Breast epithelium (tissue), 3 donors: Measurements from ENCODE around the gene HPX.

Experiments
- POLR2AphosphoS5 ChIP-seq, 3 donors: sonication (generic); formaldehyde crosslinking; IDR thresholded peaks; one replicate each; pipeline ENCODE4 v1.6.1; 2017; ENCODE audit warnings: antibody characterized with exemption in 3 of 3
- TF ChIP-seq, protein P1 (sequence below), 3 donors: fragments of 450-650 bp; IDR thresholded peaks; one replicate each; pipeline ENCODE4 v1.5.1; 2016 to 2017; ENCODE audit warnings: antibody characterized with exemption in 3 of 3, mild to moderate bottlenecking in 3 of 3, moderate library complexity in 3 of 3

DNA sequence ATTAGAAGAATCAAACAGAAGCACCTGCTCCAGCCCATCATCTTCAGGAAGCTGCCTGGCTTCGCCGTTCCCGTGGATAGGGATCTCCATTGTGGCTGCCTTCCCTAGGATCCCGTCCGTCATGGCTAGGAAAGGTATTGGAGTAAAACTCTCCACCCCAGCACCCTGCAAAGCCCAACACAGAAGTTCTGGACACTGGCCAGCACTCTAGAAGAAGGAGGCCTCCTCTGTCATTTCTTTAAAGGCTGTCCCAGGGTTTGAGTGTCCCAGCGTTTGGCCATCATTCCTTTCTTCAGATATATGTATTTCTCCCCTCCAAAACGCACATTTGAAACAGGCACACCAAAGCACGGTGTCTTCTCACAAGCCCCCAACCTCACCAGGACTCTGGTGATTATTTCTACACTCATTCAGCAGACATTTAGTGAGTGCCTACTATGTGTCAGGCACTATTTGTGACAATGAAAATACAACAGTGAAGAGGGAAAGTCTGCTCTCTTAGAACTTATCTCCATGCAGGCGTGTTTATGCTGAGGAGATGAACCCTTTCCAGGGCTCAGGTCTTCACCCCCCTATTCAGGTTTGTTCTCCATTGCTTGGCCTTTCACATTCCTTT, 39.6 kb upstream of the HPX start:
- TF ChIP-seq, protein P1, sequence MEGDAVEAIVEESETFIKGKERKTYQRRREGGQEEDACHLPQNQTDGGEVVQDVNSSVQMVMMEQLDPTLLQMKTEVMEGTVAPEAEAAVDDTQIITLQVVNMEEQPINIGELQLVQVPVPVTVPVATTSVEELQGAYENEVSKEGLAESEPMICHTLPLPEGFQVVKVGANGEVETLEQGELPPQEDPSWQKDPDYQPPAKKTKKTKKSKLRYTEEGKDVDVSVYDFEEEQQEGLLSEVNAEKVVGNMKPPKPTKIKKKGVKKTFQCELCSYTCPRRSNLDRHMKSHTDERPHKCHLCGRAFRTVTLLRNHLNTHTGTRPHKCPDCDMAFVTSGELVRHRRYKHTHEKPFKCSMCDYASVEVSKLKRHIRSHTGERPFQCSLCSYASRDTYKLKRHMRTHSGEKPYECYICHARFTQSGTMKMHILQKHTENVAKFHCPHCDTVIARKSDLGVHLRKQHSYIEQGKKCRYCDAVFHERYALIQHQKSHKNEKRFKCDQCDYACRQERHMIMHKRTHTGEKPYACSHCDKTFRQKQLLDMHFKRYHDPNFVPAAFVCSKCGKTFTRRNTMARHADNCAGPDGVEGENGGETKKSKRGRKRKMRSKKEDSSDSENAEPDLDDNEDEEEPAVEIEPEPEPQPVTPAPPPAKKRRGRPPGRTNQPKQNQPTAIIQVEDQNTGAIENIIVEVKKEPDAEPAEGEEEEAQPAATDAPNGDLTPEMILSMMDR (IDR thresholded peaks at IDR 0.05): no peak
- no peak for TF ChIP-seq POLR2AphosphoS5 (IDR thresholded peaks at IDR 0.05)
